ENCODE data around the gene DPP7. TPM values are rescaled to one million over a fixed set of nuclear protein-coding genes. Genes with fewer than 3 reads are reported as not detected.

The DPP7 gene
- total and polyA plus RNA-seq, 4 donors: 97.4 to 598 (median 126) TPM

- no peak overlapping the region for H3K27ac ChIP-seq (ENCODE audit: low read depth in 1 of 2, low read length in 2 of 2)
- 25 to 30% methylated on average over 6 of the region's 6 CpGs for WGBS, 2 donors
- no peaks in the 10 kb centered on the region for H3K4me1 ChIP-seq (ENCODE audit: control insufficient read depth in 1 of 2, insufficient read depth in 2 of 2, low read length in 2 of 2)
- intact Hi-C loops (cut with DNase I): no loop called here
- DNase-seq (no peak), ATAC-seq (ENCODE audit: low FRiP score) (no peak)
- no peaks in the 10 kb centered on the region for H3K36me3 ChIP-seq (ENCODE audit: control insufficient read depth in 1 of 2, insufficient read depth in 2 of 2, low read length in 1 of 2)
- no peaks in the 10 kb centered on the region for H3K9me3 ChIP-seq (ENCODE audit: control insufficient read depth, low read length)
- H3K4me3 ChIP-seq (ENCODE audit: low read length in 2 of 2): no peak overlapping the region
- H3K27me3 ChIP-seq (ENCODE audit: control insufficient read depth in 1 of 2, insufficient read depth in 2 of 2, low read length in 1 of 2): no peaks in the 10 kb centered on the region
Measured at GRCh38 chr9:137116027-137116507, 1.5 kb upstream of the DPP7 start.

DNA sequence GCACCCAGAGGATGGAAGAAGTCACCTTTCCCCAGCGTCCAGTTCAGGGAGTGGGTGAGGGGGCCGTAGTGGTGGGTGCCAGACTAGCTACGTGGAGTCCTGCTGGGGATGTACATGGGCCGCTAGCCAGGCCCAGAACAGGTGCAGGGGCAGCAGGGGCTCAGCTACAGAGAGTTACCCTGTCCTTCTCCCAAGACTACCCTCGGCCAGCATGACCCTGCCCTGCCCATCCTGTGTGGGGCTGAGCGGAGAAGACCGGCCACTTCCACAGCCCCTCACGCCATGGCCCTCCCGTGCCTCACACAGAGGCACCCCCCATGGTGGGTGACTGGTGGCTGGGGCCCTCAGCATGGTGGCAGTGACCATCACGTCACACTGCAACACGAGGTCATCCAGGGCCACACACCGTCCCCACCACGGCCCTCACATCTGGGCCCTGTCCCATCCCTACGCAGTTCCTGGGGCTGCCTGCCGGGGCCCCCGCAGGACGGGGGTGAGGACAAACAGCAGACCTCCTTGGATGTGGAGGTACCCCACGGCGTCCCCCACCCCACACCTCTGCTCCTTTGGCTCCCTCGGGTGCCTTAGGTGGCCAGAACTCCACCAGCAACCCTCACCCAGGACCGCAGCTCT is 977 bp upstream of the DPP7 start:
- ATAC-seq (ENCODE audit: low FRiP score) (no peak), DNase-seq (no peak)
- intact Hi-C loops (cut with DNase I): no loop called here
- Histone ChIP-seq H3K4me3 (ENCODE audit: low read length in 2 of 2) (no peak overlapping the region), H3K36me3 (ENCODE audit: control insufficient read depth in 1 of 2, insufficient read depth in 2 of 2, low read length in 1 of 2) (no peaks in the 10 kb centered on the region), H3K27ac (ENCODE audit: low read depth in 1 of 2, low read length in 2 of 2) (no peak overlapping the region), H3K27me3 (ENCODE audit: control insufficient read depth in 1 of 2, insufficient read depth in 2 of 2, low read length in 1 of 2) (no peaks in the 10 kb centered on the region), H3K4me1 (ENCODE audit: control insufficient read depth in 1 of 2, insufficient read depth in 2 of 2, low read length in 2 of 2) (no peaks in the 10 kb centered on the region), H3K9me3 (ENCODE audit: control insufficient read depth, low read length) (no peaks in the 10 kb centered on the region)
- 67 to 71% methylated on average over 20 to 21 of the region's 21 CpGs for WGBS, 2 donors

DNA sequence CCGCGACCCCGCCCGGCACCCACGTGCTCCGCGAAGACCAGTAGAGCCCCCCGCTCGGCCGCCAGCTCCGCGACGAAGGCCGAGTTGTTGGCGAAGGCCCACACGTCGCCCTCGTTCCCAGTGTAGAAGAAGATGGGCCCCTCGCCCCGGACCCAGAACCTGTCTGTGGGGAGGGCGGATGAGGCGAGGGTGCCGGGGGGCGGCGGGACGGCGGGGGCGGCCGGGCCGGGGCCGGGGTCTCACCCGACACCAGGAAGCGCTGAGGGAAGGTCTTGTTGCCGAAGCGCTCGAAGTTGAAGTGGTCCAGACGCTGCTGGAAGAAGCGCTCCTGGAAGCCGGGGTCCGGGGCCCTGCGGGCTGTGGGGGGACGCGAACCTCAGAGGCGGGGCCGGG is 317 bp downstream of the DPP7 start:
- Histone ChIP-seq H3K9me3 (ENCODE audit: control insufficient read depth, low read length) (no peaks in the 10 kb centered on the region), H3K27me3 (ENCODE audit: control insufficient read depth in 1 of 2, insufficient read depth in 2 of 2, low read length in 1 of 2) (no peaks in the 10 kb centered on the region), H3K4me1 (ENCODE audit: control insufficient read depth in 1 of 2, insufficient read depth in 2 of 2, low read length in 2 of 2) (no peaks in the 10 kb centered on the region), H3K4me3 (ENCODE audit: low read length in 2 of 2) (peak overlapping the region; percentile 66 to 76), H3K27ac (ENCODE audit: low read depth in 1 of 2, low read length in 2 of 2) (no peak overlapping the region), H3K36me3 (ENCODE audit: control insufficient read depth in 1 of 2, insufficient read depth in 2 of 2, low read length in 1 of 2) (no peaks in the 10 kb centered on the region)
- intact Hi-C loops (cut with DNase I): no loop called here
- no peak for ATAC-seq (ENCODE audit: low FRiP score)
- no peak for DNase-seq
- WGBS, 2 donors: 1% methylated on average over 31 to 45 of the region's 45 CpGs

DNA sequence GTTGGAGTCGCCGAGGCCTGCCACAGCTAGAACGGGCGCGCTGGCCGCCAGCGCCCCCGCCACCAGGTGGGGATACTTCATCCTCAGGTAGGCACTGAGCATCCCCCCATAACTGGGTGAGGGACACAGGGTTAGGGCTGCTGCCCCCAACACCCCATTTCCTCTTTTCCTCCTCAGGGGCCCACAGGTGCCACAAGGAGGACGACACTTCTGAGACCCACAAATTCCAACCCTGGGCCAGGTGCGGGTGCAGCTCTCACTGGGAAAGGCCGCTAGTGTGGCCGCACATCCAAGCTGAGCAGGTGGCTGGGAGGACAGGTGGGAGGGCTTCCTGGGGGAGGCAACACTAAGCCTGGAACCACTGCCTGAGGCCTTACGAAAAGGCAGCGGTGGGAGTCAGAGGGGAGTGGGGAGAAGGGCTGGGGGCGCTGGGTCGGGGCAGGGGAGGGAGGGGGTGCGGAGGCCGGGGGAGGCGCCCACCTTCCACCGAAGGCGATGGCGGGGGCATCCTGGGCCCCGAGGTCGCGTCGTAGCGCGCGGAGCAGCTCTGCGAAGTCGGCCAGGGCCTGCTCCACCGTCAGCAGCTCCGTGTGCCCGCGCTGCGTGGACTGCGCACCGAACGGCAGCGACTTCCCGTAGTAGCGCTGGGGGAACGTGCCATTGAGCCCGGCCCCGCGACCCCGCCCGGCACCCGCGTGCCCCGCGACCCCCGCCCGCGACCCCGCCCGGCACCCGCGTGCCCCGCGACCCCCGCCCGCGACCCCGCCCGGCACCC is 961 bp downstream of the DPP7 start:
- DNase-seq (no peak), ATAC-seq (ENCODE audit: low FRiP score) (no peak)
- Histone ChIP-seq H3K36me3 (ENCODE audit: control insufficient read depth in 1 of 2, insufficient read depth in 2 of 2, low read length in 1 of 2) (no peaks in the 10 kb centered on the region), H3K4me1 (ENCODE audit: control insufficient read depth in 1 of 2, insufficient read depth in 2 of 2, low read length in 2 of 2) (no peaks in the 10 kb centered on the region), H3K4me3 (ENCODE audit: low read length in 2 of 2) (peak overlapping the region; percentile 66 to 76), H3K27ac (ENCODE audit: low read depth in 1 of 2, low read length in 2 of 2) (no peak overlapping the region), H3K9me3 (ENCODE audit: control insufficient read depth, low read length) (no peaks in the 10 kb centered on the region), H3K27me3 (ENCODE audit: control insufficient read depth in 1 of 2, insufficient read depth in 2 of 2, low read length in 1 of 2) (no peaks in the 10 kb centered on the region)
- whole genome bisulfite sequencing, 2 donors: 30 to 53% methylated on average over 27 to 66 of the region's 66 CpGs
- intact Hi-C loops (cut with DNase I): no loop called here

DNA sequence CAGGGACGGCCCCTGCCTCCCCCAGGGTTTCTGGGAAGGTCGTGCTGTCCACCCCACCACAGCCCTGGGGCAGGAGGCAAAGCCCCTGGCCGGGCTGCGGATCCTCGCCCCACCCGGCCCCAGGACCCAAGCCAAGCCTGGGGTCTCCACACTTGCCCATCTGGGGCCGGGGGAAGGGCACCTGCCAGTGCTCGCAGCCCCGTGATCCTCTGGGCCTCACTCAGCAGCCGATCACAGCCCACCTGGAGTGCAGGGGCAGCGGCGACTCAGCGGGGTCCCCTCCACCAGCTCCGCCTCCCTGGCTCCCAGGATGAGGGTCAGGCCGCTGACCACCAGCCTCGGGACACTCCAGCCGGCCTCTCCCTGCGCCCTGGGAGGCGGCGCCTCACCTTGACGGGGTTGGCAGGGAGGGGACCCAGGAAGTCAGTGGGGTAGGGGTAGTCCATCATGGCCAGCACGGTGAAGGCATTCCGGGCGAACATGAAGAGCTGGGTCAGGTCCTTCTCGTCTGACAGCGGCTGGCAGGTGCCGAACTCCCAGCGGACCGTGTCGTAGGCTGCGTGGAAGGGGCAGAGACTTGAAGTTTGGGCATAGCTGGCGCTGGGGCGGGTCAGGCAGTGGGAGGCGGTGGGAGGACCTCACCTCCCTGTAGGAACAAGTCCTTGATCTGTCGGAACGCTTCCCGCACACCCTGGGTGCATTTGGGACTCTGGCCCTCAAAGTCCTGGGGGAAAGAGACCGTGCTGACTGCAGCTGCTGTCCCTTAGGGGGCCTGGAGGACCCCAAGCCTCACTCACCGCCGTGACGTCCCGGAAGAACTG is 1.8 kb downstream of the DPP7 start:
- DNase-seq (no peak), ATAC-seq (ENCODE audit: low FRiP score) (no peak)
- no peak overlapping the region for H3K4me3 ChIP-seq (ENCODE audit: low read length in 2 of 2)
- H3K9me3 ChIP-seq (ENCODE audit: control insufficient read depth, low read length): no peaks in the 10 kb centered on the region
- WGBS, 2 donors: 96 to 97% methylated on average over 41 to 42 of the region's 42 CpGs
- no peaks in the 10 kb centered on the region for H3K4me1 ChIP-seq (ENCODE audit: control insufficient read depth in 1 of 2, insufficient read depth in 2 of 2, low read length in 2 of 2)
- H3K27me3 ChIP-seq (ENCODE audit: control insufficient read depth in 1 of 2, insufficient read depth in 2 of 2, low read length in 1 of 2): no peaks in the 10 kb centered on the region
- no peak overlapping the region for H3K27ac ChIP-seq (ENCODE audit: low read depth in 1 of 2, low read length in 2 of 2)
- intact Hi-C loops (cut with DNase I): no loop called here
- H3K36me3 ChIP-seq (ENCODE audit: control insufficient read depth in 1 of 2, insufficient read depth in 2 of 2, low read length in 1 of 2): peaks cover 0 to 2% of the 10 kb centered on the region in 2 donors

DNA sequence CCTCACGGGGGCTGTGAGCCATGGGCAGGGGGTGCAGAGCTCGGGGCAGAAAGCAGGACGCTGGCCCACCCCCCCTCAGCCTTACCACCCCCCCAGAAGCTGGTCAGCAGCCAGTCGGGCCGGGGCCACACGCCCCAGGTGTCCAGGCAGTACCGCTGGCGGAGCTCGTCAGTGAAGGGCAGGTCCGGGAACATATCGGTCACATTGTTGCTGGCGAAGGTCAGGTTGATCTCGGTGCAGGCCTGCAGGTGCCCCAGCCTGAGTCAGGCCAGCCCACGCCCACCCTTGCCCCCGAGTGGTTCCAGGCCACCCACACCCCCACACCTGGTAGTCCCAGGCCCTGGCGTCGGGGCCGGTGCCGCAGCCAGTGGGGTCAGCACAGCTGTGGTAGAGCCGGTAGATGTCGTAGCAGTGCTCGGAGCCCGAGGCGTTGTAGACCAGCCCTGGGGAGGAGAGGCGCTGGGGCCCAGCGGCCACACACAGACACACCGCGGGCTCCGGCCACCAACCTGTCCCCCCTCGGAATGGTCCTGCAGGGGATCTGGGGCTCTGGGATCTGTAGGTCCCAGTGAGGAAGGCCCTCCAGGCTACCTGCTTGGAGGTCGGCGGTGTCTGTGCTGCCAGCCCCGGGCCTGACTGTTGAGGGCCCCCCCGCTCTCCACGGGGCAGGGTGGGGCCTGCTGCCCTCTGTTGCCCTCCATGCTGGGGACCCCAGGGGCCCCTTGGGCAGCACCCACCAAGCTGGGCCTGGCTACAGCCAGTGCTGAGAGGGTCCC is 2.6 kb downstream of the DPP7 start:
- Histone ChIP-seq H3K36me3 (ENCODE audit: control insufficient read depth in 1 of 2, insufficient read depth in 2 of 2, low read length in 1 of 2) (peaks cover 0 to 5% of the 10 kb centered on the region in 2 donors), H3K4me3 (ENCODE audit: low read length in 2 of 2) (no peak overlapping the region), H3K9me3 (ENCODE audit: control insufficient read depth, low read length) (no peaks in the 10 kb centered on the region), H3K4me1 (ENCODE audit: control insufficient read depth in 1 of 2, insufficient read depth in 2 of 2, low read length in 2 of 2) (no peaks in the 10 kb centered on the region), H3K27ac (ENCODE audit: low read depth in 1 of 2, low read length in 2 of 2) (no peak overlapping the region), H3K27me3 (ENCODE audit: control insufficient read depth in 1 of 2, insufficient read depth in 2 of 2, low read length in 1 of 2) (no peaks in the 10 kb centered on the region)
- DNase-seq: no peak
- intact Hi-C loops (cut with DNase I): no loop called here
- WGBS, 2 donors: 90 to 92% methylated on average over 30 to 35 of the region's 35 CpGs
- ATAC-seq (ENCODE audit: low FRiP score): no peak

- no peak overlapping the region for H3K4me3 ChIP-seq (ENCODE audit: low read length in 2 of 2)
- ATAC-seq (ENCODE audit: low FRiP score) (no peak), DNase-seq (no peak)
- no peaks in the 10 kb centered on the region for H3K27me3 ChIP-seq (ENCODE audit: control insufficient read depth in 1 of 2, insufficient read depth in 2 of 2, low read length in 1 of 2)
- intact Hi-C loops (cut with DNase I): no loop called here
- no peak overlapping the region for H3K27ac ChIP-seq (ENCODE audit: low read depth in 1 of 2, low read length in 2 of 2)
- peaks cover 0 to 6% of the 10 kb centered on the region in 2 donors for H3K36me3 ChIP-seq (ENCODE audit: control insufficient read depth in 1 of 2, insufficient read depth in 2 of 2, low read length in 1 of 2)
- 83 to 85% methylated on average over 27 to 28 of the region's 28 CpGs for WGBS, 2 donors
- no peaks in the 10 kb centered on the region for H3K9me3 ChIP-seq (ENCODE audit: control insufficient read depth, low read length)
- H3K4me1 ChIP-seq (ENCODE audit: control insufficient read depth in 1 of 2, insufficient read depth in 2 of 2, low read length in 2 of 2): no peaks in the 10 kb centered on the region
Measured at GRCh38 chr9:137110911-137111787, 3.4 kb downstream of the DPP7 start.

All from aorta (tissue), 5 donors.